Suppressor macrophage treated with lipopolysaccharide for 4 hours (primary cell): Measurements from ENCODE around the gene PIGP.
"Not testable (repeated sequence)": the region's sequence is repeated elsewhere in the genome, so short reads cannot be mapped to it uniquely, and the experiment has no call there.

Experiments
- DNase-seq: peaks from one replicate; pipeline ENCODE4 v3.0.0-alpha.2; 2020

Gene PIGP

DNA sequence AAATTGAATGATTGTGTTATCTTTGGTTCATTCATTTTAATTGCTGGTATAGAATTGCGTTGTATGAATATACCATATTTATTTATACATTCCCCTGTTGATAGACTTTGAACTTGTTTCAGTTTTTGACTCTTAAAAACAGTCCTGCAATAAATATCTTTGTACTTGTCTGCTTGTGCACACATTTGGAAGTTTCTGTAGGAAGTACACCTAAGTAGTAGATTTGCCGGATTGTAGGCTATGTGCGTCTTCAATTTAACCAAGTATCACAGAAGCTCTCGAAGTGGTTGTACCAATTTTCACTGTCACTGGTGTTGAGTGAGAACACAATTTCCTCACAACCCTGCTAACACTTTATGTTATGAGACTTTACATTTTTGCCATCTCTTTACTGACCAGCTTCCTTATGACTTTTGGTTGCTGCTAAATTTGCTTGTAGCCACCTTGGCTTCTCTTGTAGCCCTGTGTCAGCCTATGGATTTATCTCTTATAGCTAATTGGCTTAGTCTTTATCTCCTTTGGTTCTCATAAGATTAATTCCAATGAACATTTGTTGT, 2.4 kb upstream of the PIGP start:
- no peak for DNase-seq

DNA sequence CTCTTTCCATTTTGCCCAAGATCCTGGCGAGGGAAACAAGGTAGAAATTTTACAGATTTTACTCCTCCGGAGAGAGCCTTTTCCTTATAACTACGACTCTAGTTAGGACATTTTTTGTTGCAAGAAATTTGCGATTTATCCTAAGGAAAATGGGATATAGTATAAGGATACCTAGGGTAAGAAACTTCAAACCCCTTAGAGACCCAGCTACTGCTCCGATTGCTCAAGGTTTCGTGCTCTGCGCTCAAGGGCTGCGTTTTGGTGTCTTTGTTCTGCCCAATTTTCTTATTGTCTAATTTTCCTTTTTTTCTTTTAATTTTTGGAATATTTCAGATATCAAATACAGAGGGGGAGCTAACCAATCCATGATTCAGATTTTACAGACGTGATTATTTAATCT, 1.7 kb upstream of the PIGP start:
- no peak for DNase-seq

DNA sequence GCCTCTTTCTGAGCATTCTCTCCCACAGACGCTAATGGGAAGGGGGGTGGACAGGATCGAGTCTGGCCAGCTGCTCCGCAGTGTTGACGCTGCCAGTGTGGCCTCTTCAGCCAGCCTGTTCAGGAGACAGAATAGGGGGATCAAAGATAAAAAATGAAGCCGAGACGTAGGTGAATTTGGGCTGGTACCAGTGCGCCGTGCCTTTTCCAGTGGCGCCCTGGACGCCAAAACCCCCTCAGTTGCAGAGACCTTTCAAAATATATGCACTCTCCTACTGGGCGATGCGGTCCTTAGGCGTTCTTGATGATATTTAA, 1.3 kb upstream of the PIGP start:
- no peak for DNase-seq

DNA sequence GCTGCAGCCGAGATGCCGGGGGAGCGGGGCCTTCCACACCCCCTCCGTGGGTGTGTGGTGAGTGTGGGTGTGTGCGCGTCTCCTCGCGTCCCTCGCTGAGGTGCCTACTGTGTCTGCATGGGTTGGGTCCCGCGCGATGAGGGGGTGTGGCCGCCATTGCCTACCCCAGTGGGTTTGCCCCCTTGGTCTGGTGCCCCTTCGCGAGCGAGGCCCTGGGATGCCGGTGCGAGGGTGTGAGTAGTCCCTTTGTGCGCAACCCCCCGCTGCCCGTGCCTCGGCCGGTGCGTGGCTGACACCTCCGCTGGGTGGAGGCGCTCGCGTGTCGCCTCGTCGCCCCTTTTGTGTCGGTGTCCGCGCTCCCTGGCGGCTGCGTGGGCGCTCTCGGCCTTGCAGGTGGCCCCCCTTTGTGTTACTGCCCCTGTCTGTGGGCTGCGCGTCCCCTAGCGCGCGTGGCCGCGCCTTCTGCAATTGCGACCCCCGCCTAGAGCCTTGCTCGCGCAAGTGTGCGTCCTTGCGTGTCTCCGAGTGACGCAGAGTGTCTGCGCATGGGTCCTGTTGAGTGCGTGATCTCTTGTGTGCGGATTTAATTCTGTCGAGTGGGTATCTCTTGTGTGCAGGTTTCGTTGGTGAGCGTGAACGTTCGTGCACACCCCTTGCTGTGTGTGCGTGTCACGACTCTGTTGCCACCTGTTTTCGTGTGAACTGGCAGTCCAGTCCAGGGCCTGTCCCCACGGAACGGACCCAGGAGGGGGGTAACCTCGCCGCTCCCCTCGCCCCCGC, 736 bp upstream of the PIGP start:
- DNase-seq = peak; percentile 49

DNA sequence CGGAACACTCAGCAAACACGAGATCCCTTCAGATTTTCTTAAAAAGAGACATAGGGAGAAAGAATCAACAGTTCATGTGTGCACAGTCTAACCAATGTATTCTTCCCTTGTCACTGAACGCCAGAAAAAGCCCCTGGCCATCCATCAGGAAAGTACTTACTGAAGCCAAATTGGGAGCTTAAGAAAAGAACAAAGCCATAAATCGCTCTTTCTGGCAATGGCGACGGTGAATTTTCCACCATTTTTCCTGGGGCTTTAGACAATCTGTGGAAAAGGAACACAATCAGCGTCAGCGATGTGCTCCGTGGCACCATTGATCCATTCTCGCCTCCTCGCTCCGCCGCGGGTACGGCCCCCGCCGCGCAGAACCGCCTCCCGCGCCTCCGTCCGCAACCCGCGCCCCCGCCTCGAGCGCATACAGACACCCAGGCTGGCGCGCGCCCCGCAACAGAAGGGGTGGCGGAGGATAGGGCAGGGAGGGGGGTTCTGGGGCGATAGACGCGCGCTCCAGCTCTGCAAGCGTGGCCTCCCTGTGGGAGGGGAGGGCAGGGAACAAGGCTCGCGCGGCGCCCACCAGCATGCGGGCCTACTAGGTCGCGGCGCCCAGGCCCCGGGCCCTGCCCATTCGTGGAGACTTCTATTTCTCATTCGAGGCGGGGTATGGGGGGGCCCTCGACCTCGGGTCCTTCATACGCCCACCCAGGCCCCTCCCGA, 440 bp downstream of the PIGP start:
- DNase-seq = peak; percentile 81

GRCh38 chr21:37071561-37072273, 1.2 kb downstream of the PIGP start:
- peak; percentile 59 for DNase-seq

DNA sequence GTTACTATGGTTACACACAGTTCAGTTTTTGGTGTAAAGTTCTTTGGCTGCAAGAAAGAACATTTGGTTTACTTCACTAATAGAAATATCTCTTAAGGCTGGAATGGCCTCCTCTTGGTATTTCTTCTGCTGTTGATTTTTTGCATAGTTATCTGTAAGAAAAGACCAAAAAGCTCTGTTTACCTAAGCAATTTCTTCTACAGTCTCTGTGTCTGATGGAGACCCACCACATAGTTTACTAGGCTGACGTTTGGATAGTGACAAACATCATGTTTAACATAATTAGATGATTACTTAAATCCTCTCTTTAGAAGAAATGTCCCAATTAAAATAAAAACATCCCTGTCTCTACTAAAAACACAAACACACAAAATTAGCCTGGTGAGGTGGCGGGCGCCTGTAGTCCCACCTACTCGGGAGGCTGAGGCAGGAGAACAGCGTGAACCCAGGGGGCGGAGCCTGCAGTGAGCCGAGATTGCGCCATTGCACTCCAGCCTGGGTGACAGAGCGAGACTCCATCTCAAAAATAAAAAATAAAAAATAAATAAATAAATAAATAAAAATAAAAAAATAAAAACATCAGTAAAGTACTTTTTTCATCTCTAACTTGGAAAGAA, 7.2 kb downstream of the PIGP start:
- no peak for DNase-seq

DNA sequence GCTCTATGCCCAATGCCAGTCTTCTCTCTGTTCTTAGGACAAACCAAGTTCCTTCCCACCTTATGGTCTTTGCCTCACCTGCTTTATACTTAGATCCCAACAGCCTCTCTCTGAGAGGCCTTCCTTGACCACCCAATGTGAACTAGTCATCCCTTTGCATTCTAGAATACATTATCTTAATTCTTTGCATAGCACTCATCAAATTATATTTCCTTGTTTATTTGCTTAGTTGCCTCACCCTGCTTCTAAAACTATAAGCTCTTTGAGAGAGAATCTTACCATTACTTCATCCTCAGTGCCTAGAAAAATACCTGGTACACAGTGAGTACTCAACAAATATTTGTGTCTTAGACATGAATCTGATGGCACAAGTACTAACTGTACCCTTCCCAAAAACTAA, 8.0 kb downstream of the PIGP start:
- DNase-seq = no peak

GRCh38 chr21:37063433-37063832, 9.4 kb downstream of the PIGP start:
- no peak for DNase-seq

DNA sequence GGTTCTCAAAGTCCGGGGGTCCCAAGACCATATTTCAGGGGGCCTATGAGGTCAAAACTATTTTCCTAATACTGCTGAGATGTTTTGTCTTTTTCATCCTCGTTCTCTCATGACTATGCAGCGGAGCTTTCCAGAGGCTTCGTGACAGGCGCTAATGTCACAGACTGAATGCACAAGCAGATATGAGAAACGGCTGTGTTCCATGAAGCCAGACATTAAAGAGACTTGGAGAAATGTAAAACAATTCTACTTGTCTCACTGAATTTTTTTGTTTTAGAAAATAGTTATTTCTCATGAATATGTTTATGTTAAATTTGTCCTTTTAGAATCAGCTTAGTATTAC, 10.3 kb downstream of the PIGP start:
- DNase-seq = no peak

DNA sequence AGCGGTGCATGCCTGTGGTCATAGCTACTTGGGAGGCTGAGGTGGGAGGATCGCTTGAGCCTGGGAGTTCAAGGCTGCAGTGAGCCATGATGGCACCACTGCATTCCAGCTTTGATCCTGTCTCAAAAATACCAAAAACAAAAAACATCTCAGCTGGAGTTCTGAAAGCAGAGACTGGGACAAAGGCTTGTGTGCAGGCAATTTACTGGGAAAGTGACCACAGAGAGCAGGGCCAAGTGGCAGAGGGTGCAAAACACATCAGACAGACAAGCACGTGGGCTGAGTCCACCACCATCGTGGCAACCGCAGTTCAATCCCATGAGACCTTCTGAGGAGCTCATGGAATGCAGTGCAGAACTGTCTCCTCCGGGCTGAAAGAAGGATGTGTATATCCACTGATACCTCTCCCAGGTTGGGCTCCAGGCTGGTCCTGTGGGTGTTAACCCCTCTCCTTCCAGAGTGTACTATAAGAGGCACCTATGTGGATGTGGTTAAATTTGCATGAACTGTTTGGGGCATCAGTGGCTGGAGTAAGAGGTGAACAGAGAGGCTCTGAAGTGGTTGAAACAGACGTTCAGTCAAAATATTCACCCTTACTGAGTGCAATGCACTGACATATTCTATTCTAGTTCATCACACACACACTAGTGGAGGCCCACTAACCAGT, 10.8 kb downstream of the PIGP start:
- no peak for DNase-seq

GRCh38 chr21:37060296-37060695, 12.6 kb downstream of the PIGP start:
- peak; percentile 71 for DNase-seq

DNA sequence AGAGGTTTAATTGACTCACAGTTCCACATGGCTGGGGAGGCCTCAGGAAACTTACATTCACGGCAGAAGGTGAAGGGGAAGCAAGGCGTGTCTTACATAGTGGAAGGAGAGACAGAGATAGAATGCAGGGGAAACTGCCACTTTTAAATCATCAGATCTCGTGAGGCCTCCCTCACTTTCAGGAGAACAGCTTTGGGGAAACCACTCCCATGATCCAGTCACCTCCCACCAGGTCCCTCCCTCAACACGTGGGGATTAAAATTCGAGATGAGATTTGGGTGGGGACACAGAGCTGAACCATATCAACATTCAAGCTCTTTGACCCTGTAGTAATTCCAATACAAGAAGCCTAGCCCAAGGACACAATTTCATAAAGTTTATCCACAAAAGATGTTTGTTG, 13.7 kb downstream of the PIGP start:
- DNase-seq = no peak

DNA sequence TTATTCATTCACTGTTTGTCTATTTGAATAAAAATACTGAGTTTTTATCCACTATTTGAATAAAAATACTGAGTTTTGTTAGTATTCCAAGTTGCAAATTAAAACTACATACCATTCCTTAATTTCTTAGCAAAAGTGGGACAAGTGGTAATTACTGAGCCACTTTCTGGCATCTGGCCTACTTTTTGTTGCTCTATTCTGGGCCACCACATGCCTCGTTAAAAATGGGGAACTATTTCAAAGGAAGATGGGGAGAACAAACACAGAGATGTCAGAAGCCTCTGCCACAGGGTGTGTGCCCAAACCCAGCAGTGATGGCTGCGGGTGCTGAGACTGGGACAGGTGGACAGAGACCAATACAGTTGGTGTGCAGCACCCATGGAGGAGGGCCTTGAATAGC, 14.6 kb downstream of the PIGP start:
- DNase-seq = no peak

DNA sequence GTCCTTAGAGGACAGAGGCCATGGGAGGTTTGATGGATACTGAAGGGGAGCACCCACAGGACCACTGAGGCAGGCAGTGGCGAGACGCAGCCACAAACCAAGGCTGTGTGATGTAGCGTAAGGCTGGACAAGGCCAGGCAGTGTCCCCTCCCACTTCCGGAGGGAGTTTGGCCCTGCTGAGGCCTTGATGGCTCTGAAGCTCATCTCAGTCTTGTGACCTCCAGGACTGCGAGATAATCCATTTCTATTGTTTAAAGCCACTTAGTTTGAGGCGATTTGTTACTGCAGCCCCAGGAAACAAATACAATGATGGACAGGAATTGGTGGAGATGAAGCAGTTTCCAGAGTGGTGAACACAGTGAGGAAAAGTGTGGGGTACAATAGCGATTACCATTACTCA, 15.3 kb downstream of the PIGP start:
- DNase-seq = no peak

- no peak for DNase-seq
These were observed 17.5 kb downstream of the PIGP start for GRCh38 chr21:37055271-37055855.

- not testable (repeated sequence) for DNase-seq
These were observed 23.1 kb downstream of the PIGP start for GRCh38 chr21:37049741-37050140.

DNA sequence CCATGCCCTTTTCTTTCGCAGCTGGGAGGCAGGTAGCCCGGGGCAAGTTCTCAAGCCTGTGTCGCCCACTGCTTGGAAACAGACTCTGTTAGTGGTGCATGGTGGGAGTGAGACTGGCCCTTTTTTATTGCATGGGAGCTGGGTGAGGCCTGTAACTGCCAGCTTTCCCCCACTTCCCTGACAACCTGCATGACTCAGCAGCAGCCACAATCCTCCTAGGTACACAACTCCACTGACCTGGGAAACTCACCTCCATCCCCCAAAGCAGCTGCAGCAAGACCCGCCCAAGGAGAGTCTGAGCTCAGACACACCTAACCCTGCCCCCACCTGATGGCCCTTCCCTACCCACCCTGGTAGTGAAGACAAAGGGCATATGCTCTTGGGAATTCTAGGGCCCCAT, 25.8 kb downstream of the PIGP start:
- DNase-seq = no peak

DNA sequence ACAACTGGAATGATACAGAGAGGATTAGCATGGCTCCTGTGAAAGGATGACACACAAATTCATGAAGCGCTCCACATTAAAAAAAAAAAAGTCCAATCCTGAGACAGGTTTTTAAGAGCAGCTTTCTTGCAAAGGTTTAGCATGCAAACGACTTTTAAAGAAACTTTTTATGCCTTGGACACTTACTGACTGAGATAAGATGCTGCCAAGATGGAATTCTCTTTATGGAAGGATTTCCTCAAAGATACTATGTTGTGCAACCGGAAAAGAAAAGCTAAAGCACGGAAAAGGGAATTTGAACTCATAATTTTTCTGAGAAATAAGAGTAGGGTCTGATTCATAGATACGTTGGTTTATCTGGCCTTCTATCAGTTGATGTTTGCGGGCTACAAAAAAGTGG, 27.3 kb downstream of the PIGP start:
- no peak for DNase-seq

- DNase-seq = no peak
These were observed 27.7 kb downstream of the PIGP start for GRCh38 chr21:37045149-37045548.

DNA sequence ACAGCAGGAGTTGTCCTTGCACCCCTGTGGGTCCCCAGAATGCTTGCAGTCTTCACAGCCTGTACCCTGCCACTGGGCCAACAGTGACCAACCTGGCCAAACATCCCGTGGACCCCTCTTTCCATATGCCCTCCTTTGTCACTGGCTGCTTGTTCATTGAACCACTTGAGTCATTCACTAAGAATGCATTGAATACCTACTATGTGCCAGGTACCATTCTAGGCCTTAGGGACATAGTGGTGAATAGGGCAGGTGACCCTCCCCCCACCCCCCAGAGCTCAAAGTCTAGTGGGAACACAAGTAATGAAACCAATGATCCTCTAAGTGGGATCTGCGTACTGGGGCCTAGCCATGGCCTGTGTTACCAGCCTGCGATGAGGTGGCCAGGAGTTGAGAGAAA, 28.2 kb downstream of the PIGP start:
- no peak for DNase-seq

- DNase-seq = no peak
These were observed 29.1 kb downstream of the PIGP start for GRCh38 chr21:37043818-37044217.
